Measurements from ENCODE around the gene USP5.

DNA sequence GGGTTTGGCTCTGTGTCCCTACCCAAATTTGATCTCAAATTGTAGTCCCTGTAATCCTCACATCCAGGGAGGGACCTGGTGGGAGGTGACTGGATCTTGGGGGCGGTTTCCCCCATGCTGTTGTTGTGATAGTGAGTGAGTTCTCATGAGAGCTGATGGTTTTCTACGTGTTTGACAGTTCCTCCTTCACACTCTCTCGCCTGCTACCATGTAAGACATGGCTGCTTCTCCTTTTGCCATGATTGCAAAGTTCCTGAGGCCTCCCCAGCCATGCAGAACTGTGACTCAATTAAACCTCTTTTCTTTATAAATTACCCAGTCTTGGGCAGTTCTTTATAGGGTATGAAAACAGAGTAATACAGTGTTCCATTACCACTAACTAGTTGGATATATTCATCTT, 42.4 kb downstream of the USP5 start:
- TF ChIP-seq, protein P1, sequence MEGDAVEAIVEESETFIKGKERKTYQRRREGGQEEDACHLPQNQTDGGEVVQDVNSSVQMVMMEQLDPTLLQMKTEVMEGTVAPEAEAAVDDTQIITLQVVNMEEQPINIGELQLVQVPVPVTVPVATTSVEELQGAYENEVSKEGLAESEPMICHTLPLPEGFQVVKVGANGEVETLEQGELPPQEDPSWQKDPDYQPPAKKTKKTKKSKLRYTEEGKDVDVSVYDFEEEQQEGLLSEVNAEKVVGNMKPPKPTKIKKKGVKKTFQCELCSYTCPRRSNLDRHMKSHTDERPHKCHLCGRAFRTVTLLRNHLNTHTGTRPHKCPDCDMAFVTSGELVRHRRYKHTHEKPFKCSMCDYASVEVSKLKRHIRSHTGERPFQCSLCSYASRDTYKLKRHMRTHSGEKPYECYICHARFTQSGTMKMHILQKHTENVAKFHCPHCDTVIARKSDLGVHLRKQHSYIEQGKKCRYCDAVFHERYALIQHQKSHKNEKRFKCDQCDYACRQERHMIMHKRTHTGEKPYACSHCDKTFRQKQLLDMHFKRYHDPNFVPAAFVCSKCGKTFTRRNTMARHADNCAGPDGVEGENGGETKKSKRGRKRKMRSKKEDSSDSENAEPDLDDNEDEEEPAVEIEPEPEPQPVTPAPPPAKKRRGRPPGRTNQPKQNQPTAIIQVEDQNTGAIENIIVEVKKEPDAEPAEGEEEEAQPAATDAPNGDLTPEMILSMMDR (IDR thresholded peaks at IDR 0.05; ENCODE audit: extremely low read depth in 1 of 2, insufficient read depth in 1 of 2, low read depth in 1 of 2, low read length in 2 of 2): no peak
- TF ChIP-seq POLR2AphosphoS5 (IDR thresholded peaks at IDR 0.05; ENCODE audit: insufficient read depth, low read depth, low read length) (no peak), POLR2A (IDR thresholded peaks at IDR 0.05; ENCODE audit: low read depth, low read length) (no peak), JUN (IDR thresholded peaks at IDR 0.05; ENCODE audit: borderline replicate concordance, insufficient read depth, insufficient read length, low read depth) (no peak)
